GM13976 (cell line): ENCODE results near the gene CACNG5.

ENCODE experiments used
- DNase-seq: peaks from one replicate; pipeline ENCODE4 v3.0.0; 2012; ENCODE audit warnings: low spot score
- CTCF ChIP-seq: IDR thresholded peaks from 2 replicates; pipeline ENCODE4 v1.5.1; 2012; ENCODE audit warnings: borderline replicate concordance, mild to moderate bottlenecking; ENCODE audit not compliant: insufficient read depth; ENCODE audit errors: extremely low read depth, missing control alignments, control extremely low read depth
- in situ Hi-C: fragments of 300-500 bp; cut with MboI; formaldehyde crosslinking; loops from one replicate; pipeline ENCODE4 v1.12.0; 2022; ENCODE audit warnings: low sequenced_read_pairs, mixed read lengths, inconsistent platforms; ENCODE audit not compliant: unreplicated experiment

CACNG5 gene

GRCh38 chr17:66860204-66860603 lies 25.3 kb downstream of the CACNG5 start:
- no peak for TF ChIP-seq CTCF
- no peak for DNase-seq
- in situ Hi-C loops: no loop called here

GRCh38 chr17:66863820-66864219 lies 28.9 kb downstream of the CACNG5 start:
- in situ Hi-C loops: no loop called here
- DNase-seq: no peak
- TF ChIP-seq CTCF: no peak

- no peak for TF ChIP-seq CTCF
Measured at GRCh38 chr17:66865151-66865550, 30.2 kb downstream of the CACNG5 start.

GRCh38 chr17:66873962-66874361 lies 39.0 kb downstream of the CACNG5 start:
- DNase-seq: no peak
- TF ChIP-seq CTCF: no peak

More at GRCh38 chr17:66865151-66865550, 30.2 kb downstream of the CACNG5 start:
- in situ Hi-C loops: no loop called here
- DNase-seq: no peak

GRCh38 chr17:66884931-66885330 lies 50.0 kb downstream of the CACNG5 start:
- in situ Hi-C loops: no loop called here
- TF ChIP-seq CTCF: no peak
- no peak for DNase-seq

More at GRCh38 chr17:66873962-66874361, 39.0 kb downstream of the CACNG5 start:
- in situ Hi-C loops: no loop called here

- no peak for DNase-seq
- TF ChIP-seq CTCF: no peak
- in situ Hi-C loops: no loop called here
Measured at GRCh38 chr17:66885417-66885816, 50.5 kb downstream of the CACNG5 start.

GRCh38 chr17:66889480-66890230 lies 54.7 kb downstream of the CACNG5 start:
- in situ Hi-C loops: no loop called here
- no peak for TF ChIP-seq CTCF
- no peak for DNase-seq
